Prostate gland (tissue), 2 donors: ENCODE data around the gene DUSP14. TPM values are rescaled to one million over a fixed set of nuclear protein-coding genes. Genes with fewer than 3 reads are reported as not detected.

Experiments used
- DNase-seq: peaks from one replicate; pipeline ENCODE4 v3.0.0-alpha.2; 2019; ENCODE audit warnings: low spot score
- H3K27ac ChIP-seq, 2 donors: fragments of 200-600 bp; sonication (generic); 2 replicates each; pipeline ENCODE4 v1.5.1; 2017 to 2019
- H3K27me3 ChIP-seq: fragments of 200-600 bp; sonication (generic); replicated peaks from 2 replicates; pipeline ENCODE4 v1.5.1; 2019; ENCODE audit not compliant: insufficient read depth
- H3K36me3 ChIP-seq, 2 donors: fragments of 200-600 bp; sonication (generic); 1 replicate in 1 of 2; 2 replicates in 1 of 2; pipeline versions ENCODE4 v1.5.1 to v1.8.1; 2017 to 2019
- H3K4me1 ChIP-seq: fragments of 200-600 bp; sonication (generic); replicated peaks from 2 replicates; pipeline ENCODE4 v1.5.1; 2019
- H3K4me3 ChIP-seq, 2 donors: fragments of 200-600 bp; sonication (generic); 2 replicates each; pipeline ENCODE4 v1.5.1; 2017 to 2019
- H3K9me3 ChIP-seq: fragments of 200-600 bp; sonication (generic); 2 replicates; pipeline ENCODE4 v1.5.1; 2017
- CTCF ChIP-seq, 4 experiments: fragments of 200-600 bp in 2 of 4; fragments of 450-650 bp in 2 of 4; sonication (generic) in 2 of 4; IDR thresholded peaks; 1 replicate in 3 of 4; 2 replicates in 1 of 4; pipeline ENCODE4 v1.5.1; 2016 to 2019; ENCODE audit warnings: antibody characterized with exemption in 4 of 4, mild to moderate bottlenecking in 2 of 4, moderate library complexity in 2 of 4
- POLR2A ChIP-seq: fragments of 450-650 bp; IDR thresholded peaks from one replicate; pipeline ENCODE4 v1.6.1; 2016; ENCODE audit warnings: antibody characterized with exemption, mild to moderate bottlenecking
- POLR2AphosphoS5 ChIP-seq: sonication (generic); formaldehyde crosslinking; IDR thresholded peaks from one replicate; pipeline ENCODE4 v1.6.1; 2017; ENCODE audit warnings: antibody characterized with exemption
- WGBS: methylation state at CpG from one replicate; pipeline ENCODE4 v1.1.5; 2018; 5-methylcytosine and 5-hydroxymethylcytosine counted together
- intact Hi-C: fragments of 100-400 bp; cut with DNase I; formaldehyde crosslinking; loops from one replicate; pipeline ENCODE4 v1.14.2; 2022
- total RNA-seq, 2 donors: library from RNA; depleted of rRNA; stranded (reverse); fragments of >200 nt; gene quantifications; one replicate each; pipeline ENCODE4 v1.1.0, GENCODE V29; 2016

Gene DUSP14
- total RNA-seq, 2 donors from 2014 or later = 28.7 to 31.0 TPM

- intact Hi-C loops = loop anchor here (2.0 kb wide), 1 partner anchor 84 kb away; the partner anchor contains the start of genes ACACA and TADA2A
- TF ChIP-seq CTCF (IDR thresholded peaks at IDR 0.05) = no peak
- peak; percentile 57 for TF ChIP-seq POLR2A
- TF ChIP-seq POLR2AphosphoS5 = peak; percentile 82
- 20% methylated on average over 24 of the region's 24 CpGs for WGBS
- Histone ChIP-seq H3K9me3 (no peaks in the 10 kb centered on the region), H3K27me3 (no peaks in the 10 kb centered on the region), H3K27ac (peak overlapping the region; percentile 81 to 83), H3K4me1 (peaks cover 6% of the 10 kb centered on the region), H3K4me3 (peak overlapping the region; percentile 81 to 85), H3K36me3 (no peaks in the 10 kb centered on the region)
- DNase-seq = peak; percentile 58
Measured at GRCh38 chr17:37490638-37491614, 1.2 kb downstream of the DUSP14 start.

- Histone ChIP-seq H3K4me1 (peaks cover 6% of the 10 kb centered on the region), H3K36me3 (no peaks in the 10 kb centered on the region), H3K4me3 (no peak overlapping the region), H3K9me3 (no peaks in the 10 kb centered on the region), H3K27ac (peak overlapping the region; percentile 81 to 83), H3K27me3 (no peaks in the 10 kb centered on the region)
- no peak for DNase-seq
- TF ChIP-seq POLR2AphosphoS5 = no peak
- intact Hi-C loops = no loop called here
- 32% methylated on average over 4 of the region's 4 CpGs for WGBS
Measured at GRCh38 chr17:37492167-37492566, 2.5 kb downstream of the DUSP14 start.

GRCh38 chr17:37493249-37494027 lies 3.7 kb downstream of the DUSP14 start:
- H3K4me1 ChIP-seq = no peaks in the 10 kb centered on the region
- no peaks in the 10 kb centered on the region for H3K9me3 ChIP-seq
- H3K27ac ChIP-seq = no peak overlapping the region
- no peaks in the 10 kb centered on the region for H3K36me3 ChIP-seq
- 93% methylated on average over 2 of the region's 2 CpGs for WGBS
- TF ChIP-seq POLR2A = no peak
- no peak for TF ChIP-seq POLR2AphosphoS5
- TF ChIP-seq CTCF (IDR thresholded peaks at IDR 0.05) = no peak
- H3K27me3 ChIP-seq = no peaks in the 10 kb centered on the region
- no peak overlapping the region for H3K4me3 ChIP-seq
- DNase-seq = no peak
- intact Hi-C loops = no loop called here

- WGBS = 72% methylated on average over 3 of the region's 3 CpGs
- no peak overlapping the region for H3K27ac ChIP-seq
- H3K4me1 ChIP-seq = no peaks in the 10 kb centered on the region
- no peaks in the 10 kb centered on the region for H3K9me3 ChIP-seq
- H3K27me3 ChIP-seq = no peaks in the 10 kb centered on the region
- no peaks in the 10 kb centered on the region for H3K36me3 ChIP-seq
- intact Hi-C loops = no loop called here
- DNase-seq = no peak
- H3K4me3 ChIP-seq = no peak overlapping the region
- TF ChIP-seq POLR2A = no peak
- TF ChIP-seq CTCF (IDR thresholded peaks at IDR 0.05) = no peak
- TF ChIP-seq POLR2AphosphoS5 = no peak
Measured at GRCh38 chr17:37494401-37494831, 4.7 kb downstream of the DUSP14 start.

GRCh38 chr17:37494971-37495370 lies 5.3 kb downstream of the DUSP14 start:
- Histone ChIP-seq H3K27ac (no peak overlapping the region), H3K9me3 (no peaks in the 10 kb centered on the region), H3K36me3 (no peaks in the 10 kb centered on the region), H3K4me1 (no peaks in the 10 kb centered on the region), H3K4me3 (no peak overlapping the region), H3K27me3 (no peaks in the 10 kb centered on the region)
- intact Hi-C loops = no loop called here
- no peak for TF ChIP-seq CTCF (IDR thresholded peaks at IDR 0.05)
- no peak for TF ChIP-seq POLR2AphosphoS5
- TF ChIP-seq POLR2A = no peak
- WGBS = 74% methylated on average over 8 of the region's 8 CpGs
- no peak for DNase-seq
